DOHH2 (cell line): ENCODE measurements around the gene ZNF576.

Experiments
- H3F3A ChIP-seq: fragments of 200-600 bp; sonication (generic), shearing (Covaris generic); 2 replicates; pipeline ENCODE4 v1.6.0; 2016; ENCODE audit warnings: antibody characterized with exemption, mild to moderate bottlenecking; ENCODE audit not compliant: control insufficient read depth, insufficient read depth
- H3K27ac ChIP-seq: fragments of 200-600 bp; sonication (generic); 2 replicates; pipeline ENCODE4 v1.5.1; 2014; ENCODE audit warnings: low read depth, mild to moderate bottlenecking, low read length, moderate library complexity
- H3K27me3 ChIP-seq: fragments of 200-600 bp; sonication (generic); 2 replicates; pipeline ENCODE4 v1.6.1; 2014; ENCODE audit warnings: mild to moderate bottlenecking, low read length, mixed read lengths; ENCODE audit not compliant: control insufficient read depth
- H3K36me3 ChIP-seq: fragments of 200-600 bp; sonication (generic); 2 replicates; pipeline ENCODE4 v1.6.1; 2014; ENCODE audit warnings: mild to moderate bottlenecking, low read length, moderate library complexity, mixed read lengths; ENCODE audit not compliant: control insufficient read depth
- H3K4me1 ChIP-seq: fragments of 200-600 bp; sonication (generic); 2 replicates; pipeline ENCODE4 v1.6.1; 2014; ENCODE audit warnings: mild to moderate bottlenecking, low read length, mixed read lengths; ENCODE audit not compliant: control insufficient read depth
- H3K4me2 ChIP-seq: fragments of 200-600 bp; sonication (generic); 2 replicates; pipeline ENCODE4 v1.6.0; 2014; ENCODE audit warnings: mild to moderate bottlenecking, low read length, moderate library complexity
- H3K4me3 ChIP-seq: fragments of 200-600 bp; sonication (generic); 2 replicates; pipeline ENCODE4 v1.5.1; 2014; ENCODE audit warnings: mild to moderate bottlenecking, low read length, mixed read lengths
- H3K79me2 ChIP-seq: fragments of 200-600 bp; sonication (generic); 2 replicates; pipeline ENCODE4 v1.6.1; 2014; ENCODE audit warnings: mild to moderate bottlenecking, low read length, mixed read lengths; ENCODE audit not compliant: control insufficient read depth
- H3K9me2 ChIP-seq: fragments of 200-600 bp; sonication (generic); replicated peaks from 2 replicates; pipeline ENCODE4 v1.6.1; 2014; ENCODE audit warnings: mild to moderate bottlenecking, low read length, mixed read lengths; ENCODE audit not compliant: control insufficient read depth
- H3K9me3 ChIP-seq: fragments of 200-600 bp; sonication (generic); 2 replicates; pipeline ENCODE4 v1.6.1; 2014; ENCODE audit warnings: antibody characterized with exemption, low read length, mixed read lengths; ENCODE audit not compliant: control insufficient read depth, insufficient read depth
- H4K20me1 ChIP-seq: fragments of 200-600 bp; sonication (generic); 2 replicates; pipeline ENCODE4 v1.6.0; 2014; ENCODE audit warnings: low read depth, mild to moderate bottlenecking, antibody characterized with exemption, low read length, moderate library complexity; ENCODE audit not compliant: control insufficient read depth, insufficient read depth
- CTCF ChIP-seq: fragments of 200-600 bp; sonication (generic); IDR thresholded peaks from one replicate; pipeline ENCODE4 v1.5.1; 2014; ENCODE audit warnings: antibody characterized with exemption, mild to moderate bottlenecking, low read depth, low read length; ENCODE audit not compliant: poor library complexity, severe bottlenecking
- EZH2phosphoT487 ChIP-seq: fragments of 200-600 bp; sonication (generic); IDR thresholded peaks from 2 replicates; pipeline ENCODE4 v1.6.1; 2017; ENCODE audit warnings: borderline replicate concordance, mild to moderate bottlenecking, antibody characterized with exemption, low read length, moderate library complexity, mixed read lengths

ZNF576 gene

GRCh38 chr19:43569657-43570056, 26.7 kb upstream of the ZNF576 start:
- TF ChIP-seq CTCF (no peak), EZH2phosphoT487 (no peak)
- no peak overlapping the region for H3K4me2 ChIP-seq

GRCh38 chr19:43570174-43570791, 26.1 kb upstream of the ZNF576 start:
- peaks cover 17% of the 10 kb centered on the region for H3K36me3 ChIP-seq
- no peaks in the 10 kb centered on the region for H4K20me1 ChIP-seq
- no peak overlapping the region for H3K4me2 ChIP-seq
- peaks cover 6% of the 10 kb centered on the region for H3K4me1 ChIP-seq
- no peaks in the 10 kb centered on the region for H3K9me3 ChIP-seq
- no peak overlapping the region for H3K4me3 ChIP-seq
- H3K9me2 ChIP-seq: no peaks in the 10 kb centered on the region
- peaks cover 35% of the 10 kb centered on the region for H3K79me2 ChIP-seq
- H3K27me3 ChIP-seq: no peaks in the 10 kb centered on the region
- H3K27ac ChIP-seq: no peak overlapping the region
- TF ChIP-seq CTCF: no peak
- TF ChIP-seq EZH2phosphoT487: no peak
- no peaks in the 10 kb centered on the region for H3F3A ChIP-seq

More at GRCh38 chr19:43569657-43570056, 26.7 kb upstream of the ZNF576 start:
- Histone ChIP-seq H3K4me1 (peaks cover 4% of the 10 kb centered on the region), H3K27ac (no peak overlapping the region), H3K36me3 (peaks cover 15% of the 10 kb centered on the region), H4K20me1 (no peaks in the 10 kb centered on the region), H3K9me3 (no peaks in the 10 kb centered on the region), H3F3A (no peaks in the 10 kb centered on the region), H3K79me2 (peaks cover 29% of the 10 kb centered on the region), H3K9me2 (no peaks in the 10 kb centered on the region), H3K27me3 (no peaks in the 10 kb centered on the region), H3K4me3 (no peak overlapping the region)

GRCh38 chr19:43572171-43572588, 24.2 kb upstream of the ZNF576 start:
- H3F3A ChIP-seq: no peaks in the 10 kb centered on the region
- H3K36me3 ChIP-seq: peaks cover 17% of the 10 kb centered on the region

More at GRCh38 chr19:43572171-43572588, 24.2 kb upstream of the ZNF576 start:
- H3K4me1 ChIP-seq: peaks cover 14% of the 10 kb centered on the region
- no peaks in the 10 kb centered on the region for H3K9me3 ChIP-seq
- no peak overlapping the region for H3K27ac ChIP-seq
- H3K79me2 ChIP-seq: peaks cover 36% of the 10 kb centered on the region
- no peak overlapping the region for H3K4me2 ChIP-seq
- no peak overlapping the region for H3K4me3 ChIP-seq
- H3K9me2 ChIP-seq: no peaks in the 10 kb centered on the region
- no peak for TF ChIP-seq CTCF
- no peak for TF ChIP-seq EZH2phosphoT487
- H4K20me1 ChIP-seq: no peaks in the 10 kb centered on the region
- no peaks in the 10 kb centered on the region for H3K27me3 ChIP-seq
